GM19324 (cell line): ENCODE data around the gene SUSD1.

Experiments
- ATAC-seq: cut with Tn5 transposase; IDR thresholded peaks from one replicate; pipeline ENCODE4 v1.9.1; 2021; ENCODE audit warnings: mild to moderate bottlenecking, moderate library complexity; ENCODE audit not compliant: unreplicated experiment, low FRiP score

SUSD1 gene

DNA sequence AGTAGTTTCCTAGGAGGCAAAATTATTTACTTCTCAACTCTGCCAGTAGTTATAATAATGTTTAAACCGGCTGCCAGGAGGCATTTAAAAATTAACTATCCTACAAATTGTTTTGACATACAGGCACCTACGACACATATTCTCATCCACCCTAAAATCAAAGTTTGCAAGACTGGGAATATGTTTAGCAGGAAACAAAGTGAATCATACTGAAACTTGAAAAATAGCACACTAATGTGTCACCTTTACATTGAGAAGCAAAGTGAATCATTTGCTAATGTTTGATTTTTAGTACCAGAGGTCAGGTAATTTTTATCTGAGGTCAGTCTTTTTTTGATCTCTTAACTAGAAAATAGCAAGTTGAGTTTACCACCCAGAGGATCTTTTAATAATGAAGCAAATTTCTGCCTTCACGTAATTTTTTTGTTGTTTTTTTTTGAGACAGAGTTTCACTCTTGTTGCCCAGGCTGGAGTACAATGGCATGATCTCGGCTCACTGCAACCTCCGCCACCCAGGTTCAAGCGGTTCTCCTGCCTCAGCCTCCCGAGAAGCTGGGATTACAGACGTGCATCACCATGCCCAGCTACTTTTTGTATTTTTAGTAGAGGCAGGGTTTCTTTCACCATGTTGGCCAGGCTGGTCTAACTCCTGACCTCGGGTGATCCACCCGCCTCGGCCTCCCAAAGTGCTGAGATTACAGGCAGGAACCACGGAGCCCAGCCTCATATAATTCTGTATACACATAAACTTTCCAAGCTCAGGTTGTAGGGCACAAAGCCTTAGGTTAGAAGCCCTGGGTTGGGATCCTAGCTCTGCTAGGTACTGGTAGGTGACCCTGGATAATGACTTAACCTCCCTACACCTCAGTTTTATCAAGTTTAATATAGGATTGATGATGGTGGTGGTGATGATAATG lies 154.2 kb downstream of the SUSD1 start:
- ATAC-seq: no peak

DNA sequence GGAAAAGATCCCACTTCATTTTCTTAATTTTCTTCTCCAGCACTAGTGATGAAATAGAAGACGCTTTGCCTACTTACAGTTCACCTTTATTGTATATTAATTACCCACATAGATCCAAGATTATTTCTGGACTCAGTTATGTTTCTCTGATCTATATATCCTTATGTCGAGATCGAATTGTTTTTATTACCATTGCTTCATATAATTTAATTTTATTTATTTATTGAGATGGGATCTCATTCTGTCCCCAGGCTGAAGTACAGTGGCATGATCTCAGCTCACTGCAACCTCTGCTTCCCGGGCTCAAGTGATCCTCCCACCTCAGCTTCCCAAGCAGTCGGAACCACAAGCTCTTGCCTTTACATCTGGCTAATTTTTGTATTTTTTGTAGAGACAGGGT lies 157.2 kb downstream of the SUSD1 start:
- no peak for ATAC-seq

DNA sequence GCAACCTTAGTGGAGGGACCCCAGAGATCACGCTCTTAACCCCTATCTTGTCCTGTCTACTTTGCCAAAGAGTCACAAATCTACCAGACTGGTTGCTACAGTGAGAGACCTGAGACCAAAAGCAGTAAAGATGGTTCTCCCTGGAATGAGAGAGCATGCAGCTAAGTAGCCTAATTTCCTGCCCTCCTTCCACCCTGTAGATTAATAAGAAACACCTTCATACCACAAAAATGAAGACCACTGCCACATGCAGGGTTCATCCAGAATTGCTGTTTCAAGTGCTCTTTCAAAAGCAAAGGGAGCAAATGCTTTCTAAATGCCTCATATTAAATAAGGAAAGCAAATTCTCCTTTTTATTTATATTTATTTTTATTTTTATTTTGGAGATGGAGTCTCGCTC lies 159.4 kb downstream of the SUSD1 start:
- ATAC-seq: no peak

DNA sequence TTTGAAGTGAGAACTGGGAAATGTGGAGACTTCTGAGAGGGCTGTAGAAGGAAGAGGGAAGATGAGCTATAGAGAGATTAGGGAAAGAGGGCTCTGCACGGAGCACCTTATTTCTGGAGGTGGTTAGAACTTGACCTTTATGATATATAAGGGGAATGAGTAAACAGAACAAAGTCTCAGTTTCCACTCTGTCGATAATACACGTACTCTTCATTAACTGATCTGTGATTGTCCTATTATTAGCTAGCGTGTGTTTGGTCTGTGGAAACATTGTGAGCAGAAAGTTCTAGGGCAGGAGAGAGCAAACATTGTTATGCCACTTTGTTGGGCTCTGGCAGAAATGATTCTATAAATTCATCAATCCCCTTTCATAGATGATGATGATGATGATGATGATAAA lies 159.9 kb downstream of the SUSD1 start:
- ATAC-seq: no peak

DNA sequence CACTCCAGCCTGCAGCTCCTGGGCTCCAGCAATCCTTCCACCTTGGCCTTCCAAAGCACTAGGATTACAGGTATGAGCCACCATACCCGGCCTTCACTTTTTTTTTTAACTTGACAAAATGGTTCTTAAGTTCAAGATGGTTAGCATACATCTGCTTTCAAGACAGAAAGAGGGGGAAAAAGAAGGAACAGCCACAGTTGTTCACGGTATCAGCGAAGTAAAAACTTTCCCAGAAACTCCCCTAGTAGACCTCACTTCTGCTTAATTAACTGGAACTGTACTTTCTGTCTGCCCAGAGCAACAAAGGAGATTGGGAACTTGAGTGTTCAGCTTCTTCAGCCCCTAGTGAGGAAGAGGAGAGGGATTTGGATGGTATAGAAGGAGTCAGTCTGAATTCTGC lies 161.8 kb downstream of the SUSD1 start:
- no peak for ATAC-seq

DNA sequence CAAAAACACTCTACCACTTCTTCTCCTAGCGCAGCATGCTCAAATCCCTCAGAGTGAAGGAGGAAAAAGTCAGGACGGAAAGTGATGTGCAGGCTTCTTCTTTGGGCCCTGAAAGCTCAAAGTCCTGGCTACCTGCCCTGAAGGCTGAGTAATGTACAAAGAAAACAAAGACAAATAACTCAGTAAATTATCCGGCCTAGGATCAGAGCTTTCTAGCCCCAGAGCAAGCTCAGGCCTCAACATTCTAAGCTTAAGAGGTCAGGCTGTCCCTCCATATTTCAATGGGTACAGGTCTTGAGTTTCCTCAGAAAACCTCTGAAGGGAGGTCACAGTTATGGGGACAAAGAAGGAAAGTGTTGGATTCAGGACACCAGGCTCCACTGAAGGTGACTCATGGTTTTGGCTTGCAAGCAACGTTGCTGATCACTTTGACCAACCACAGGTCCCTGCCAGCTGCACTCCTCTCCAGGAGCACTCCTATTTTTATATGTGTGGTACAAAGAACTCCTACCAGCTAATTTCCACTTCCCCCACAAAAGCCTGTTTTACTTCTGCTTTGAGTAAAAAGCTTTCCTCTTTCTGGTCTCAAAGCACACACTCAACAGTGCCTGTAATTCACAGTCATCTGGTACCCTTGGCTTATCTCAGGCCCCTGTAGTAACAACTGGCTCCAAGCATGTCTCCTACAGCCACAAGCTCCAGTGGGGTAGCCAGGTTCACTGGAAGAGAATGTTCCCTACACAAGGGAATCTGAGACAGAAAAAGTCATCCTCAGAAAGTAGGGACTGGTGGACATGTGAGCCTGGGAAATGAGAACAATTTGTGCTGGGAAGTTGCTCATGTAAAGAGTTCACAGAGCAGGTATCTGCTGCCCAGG lies 162.8 kb downstream of the SUSD1 start:
- ATAC-seq: peak; percentile 71

DNA sequence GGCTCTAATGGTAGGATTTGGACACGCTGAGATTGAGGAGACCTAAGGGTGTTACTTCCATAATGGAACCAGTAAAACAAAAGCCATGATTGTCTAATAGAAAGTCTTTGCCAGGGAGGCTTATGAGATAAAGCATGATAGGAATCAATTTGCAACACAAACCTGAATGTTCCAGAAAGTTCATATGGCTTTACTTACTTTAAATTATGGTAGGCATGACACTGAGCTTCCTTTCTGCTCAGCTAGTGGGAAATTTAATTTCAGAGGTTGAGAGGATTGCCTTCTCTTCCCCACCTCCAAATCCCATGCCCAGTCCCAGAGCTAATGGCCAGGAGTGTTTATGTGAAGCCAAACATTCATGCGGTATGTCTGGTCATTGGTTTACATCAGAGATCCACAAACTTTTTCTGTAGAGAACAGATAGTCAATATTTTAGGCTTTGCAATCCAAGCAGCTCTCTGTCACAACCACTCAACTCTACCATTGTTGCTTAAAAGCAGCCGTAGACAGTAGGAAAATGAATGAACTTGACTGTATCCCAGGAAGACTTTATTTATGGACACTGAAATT lies 164.0 kb downstream of the SUSD1 start:
- no peak for ATAC-seq

DNA sequence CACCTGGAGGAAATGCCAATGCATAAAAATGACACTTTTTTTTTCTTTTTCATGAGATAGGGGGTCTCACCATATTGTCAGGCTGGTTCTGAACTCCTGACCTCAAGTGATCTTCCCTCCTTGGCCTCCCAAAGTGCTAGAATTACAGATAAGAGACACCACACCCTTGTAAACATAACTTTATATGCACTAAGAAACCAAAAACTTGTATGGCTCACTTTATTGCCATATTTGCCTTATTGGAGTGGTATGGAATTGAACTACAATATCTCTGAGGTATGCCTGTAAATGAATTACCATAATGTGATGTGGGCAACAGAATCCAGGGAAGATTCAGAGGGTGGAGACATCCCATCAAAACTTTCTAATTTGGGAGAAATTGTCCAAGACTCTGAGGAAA lies 164.6 kb downstream of the SUSD1 start:
- ATAC-seq: no peak

DNA sequence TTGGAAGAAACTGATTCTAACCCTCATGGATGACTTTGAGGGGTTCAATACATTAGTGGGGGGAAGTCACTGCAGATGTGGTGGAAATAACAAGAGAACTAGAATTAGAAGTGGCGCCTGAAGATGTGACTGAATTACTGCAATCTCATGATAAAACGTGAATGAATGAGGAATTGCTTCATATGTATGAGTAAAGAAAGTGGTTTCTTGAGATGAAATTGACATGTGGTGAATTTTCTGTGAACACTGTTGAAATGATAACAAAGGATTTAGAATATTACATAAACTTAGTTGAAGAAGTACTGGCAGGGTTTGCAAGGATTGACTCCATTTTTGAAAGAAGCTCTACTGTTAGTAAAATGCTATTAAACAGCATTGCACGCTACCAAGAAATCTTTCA lies 165.4 kb downstream of the SUSD1 start:
- no peak for ATAC-seq

DNA sequence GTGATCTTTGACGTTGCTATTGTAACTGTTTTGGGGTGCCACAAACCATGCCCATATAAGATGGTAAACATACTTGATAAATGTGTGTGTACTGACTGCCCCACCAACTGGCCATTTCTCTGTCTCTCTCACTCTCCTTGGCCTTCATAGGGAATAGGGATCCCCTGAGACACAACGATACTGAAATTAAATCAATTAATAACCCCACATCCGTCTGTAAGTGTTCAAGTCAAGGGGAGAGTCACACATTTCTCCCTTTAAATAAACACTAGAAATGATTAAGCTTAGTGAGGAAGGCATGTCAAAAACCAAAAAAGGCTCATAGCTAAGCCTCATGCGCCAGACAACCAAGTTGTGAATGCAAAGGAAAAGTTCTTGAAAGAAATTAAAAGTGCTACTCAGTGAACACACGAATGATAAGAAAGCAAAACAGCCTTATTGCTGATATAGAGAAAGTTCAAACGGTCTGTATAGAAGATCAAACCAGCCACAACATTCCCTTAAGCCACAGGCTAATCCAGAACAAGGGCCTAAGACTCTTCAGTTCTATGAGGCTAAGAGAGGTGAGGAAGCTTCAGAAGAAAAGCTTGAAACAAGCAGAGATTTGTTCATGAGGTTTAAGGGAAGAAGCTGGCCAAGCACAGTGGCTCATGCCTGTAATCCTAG lies 167.4 kb downstream of the SUSD1 start:
- ATAC-seq: no peak

DNA sequence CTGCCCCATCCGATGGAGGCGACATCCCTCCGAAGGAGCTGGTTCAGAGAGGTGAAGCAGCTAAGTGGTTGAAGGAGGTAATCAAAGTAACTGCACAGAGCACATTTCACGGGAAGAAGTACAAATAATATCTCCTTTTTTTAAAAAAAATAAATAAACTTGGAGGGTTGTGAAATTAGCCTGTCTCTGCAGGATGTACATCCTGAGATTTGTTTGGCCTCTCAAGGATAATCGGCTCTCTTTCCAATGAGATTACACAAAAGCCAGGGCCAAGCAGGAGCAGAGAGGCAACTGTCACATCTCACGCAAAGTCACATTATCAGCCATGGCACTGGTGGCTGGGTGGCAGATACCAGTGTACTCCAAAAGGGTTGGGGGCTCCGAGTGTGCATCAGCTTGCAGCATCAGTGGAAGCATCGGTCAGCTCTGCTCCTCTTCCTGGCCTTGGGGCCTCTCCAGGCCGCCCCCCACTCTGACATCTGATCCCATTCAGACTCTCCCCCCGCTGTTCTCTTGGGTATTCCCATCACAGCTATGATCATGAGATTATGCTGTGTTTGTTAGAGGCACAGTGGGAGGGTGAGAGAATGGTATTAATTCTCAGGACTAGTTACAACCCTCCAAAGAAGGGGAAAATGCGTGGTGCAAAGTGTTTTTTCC lies 168.6 kb downstream of the SUSD1 start:
- ATAC-seq: no peak

DNA sequence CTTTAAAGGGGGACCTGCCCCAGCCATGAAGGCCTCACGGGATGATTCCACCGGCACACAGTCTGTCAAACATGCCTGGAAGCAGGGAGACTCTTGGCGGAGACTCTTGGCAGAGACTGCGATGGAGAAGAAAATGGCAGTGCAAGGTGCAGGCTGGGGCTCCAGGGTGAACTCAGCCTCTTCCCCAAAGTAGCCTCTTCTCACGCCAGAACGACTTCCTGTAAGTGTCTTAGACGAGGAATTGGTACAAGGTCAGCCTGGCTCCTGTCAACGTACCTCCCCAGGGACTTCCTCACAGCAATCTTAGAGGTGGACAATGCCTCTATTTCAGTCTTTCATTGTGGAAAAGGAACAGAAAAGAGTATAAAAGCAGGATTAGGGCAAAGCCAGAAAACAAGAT lies 169.2 kb downstream of the SUSD1 start:
- ATAC-seq: no peak

DNA sequence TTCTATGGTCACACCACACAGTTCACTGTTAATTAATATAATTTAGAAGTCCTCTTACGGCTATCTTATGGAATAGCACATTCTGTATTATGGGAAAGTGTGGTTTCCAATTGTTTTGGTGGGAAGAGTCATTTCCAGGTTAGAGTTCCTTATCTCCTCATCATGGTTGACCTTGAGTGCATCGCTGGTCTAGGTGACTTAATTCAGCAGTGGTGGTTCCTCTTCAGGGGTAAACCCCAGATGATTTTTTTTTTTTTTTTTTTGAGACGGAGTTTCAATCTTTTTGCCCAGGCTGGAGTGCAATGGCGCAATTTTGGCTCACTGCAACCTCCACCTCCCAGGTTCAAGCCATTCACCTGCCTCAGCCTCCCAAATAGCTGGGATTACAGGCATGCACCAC lies 171.6 kb downstream of the SUSD1 start:
- no peak for ATAC-seq

DNA sequence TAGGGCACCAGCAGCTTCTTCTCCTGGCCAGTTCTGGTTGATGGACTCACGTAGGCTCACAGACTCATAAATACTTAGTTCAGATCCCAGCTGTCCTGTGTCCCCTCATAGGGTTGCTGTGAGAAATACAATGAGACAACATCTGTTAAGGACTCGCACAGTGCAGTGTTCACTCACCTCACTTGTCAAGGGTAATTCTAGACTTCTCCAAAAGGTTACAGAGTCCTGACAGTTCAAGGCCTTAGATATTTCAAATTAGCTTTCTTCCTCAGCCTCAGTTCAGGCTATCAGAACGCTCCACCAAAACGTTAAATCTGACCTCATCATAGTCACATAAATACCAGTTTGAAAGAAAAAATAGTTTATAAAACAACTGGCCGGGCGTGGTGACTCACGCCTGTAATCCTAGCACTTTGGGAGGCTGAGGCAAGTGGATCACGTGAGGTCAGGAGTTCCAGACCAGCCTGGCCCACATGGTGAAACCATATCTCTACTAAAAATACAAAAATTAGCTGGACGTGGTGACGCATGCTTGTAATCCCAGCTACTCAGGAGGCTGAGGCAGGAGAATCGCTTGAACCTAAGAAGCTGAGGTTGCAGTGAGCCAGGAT lies 172.1 kb downstream of the SUSD1 start:
- no peak for ATAC-seq

DNA sequence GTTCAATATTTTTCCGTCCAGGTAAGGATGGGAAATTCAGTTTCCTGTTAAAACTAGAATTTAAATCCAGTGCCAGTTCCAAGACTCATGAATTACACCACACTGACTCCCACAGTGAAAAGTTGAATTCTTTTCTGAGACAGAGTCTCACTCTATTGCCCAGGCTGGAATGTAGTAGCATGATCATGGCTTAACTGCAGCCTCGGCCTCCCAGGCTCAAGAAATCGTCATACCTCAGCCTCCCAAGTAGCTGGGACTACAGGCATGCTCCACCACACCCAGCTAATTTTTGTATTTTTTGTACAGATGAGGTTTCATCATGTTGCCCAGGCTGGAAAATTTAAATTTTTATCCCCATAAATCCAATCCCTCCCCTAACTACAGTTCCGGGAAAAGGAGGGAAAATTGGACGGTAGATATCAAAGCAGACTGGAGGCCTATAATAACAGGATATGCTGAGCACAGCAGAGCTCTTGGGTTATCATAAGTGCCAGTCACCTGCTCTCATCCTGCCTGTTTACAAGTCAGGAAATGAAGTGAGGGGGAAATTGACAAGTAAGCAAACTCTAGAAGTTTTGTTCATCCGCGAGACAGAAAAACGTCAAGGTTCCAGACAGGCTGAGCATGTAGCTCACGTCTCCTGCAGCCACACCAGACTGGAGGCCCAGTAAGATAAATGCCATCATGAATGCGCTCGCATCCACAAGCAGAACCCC lies 172.8 kb downstream of the SUSD1 start:
- ATAC-seq: no peak

DNA sequence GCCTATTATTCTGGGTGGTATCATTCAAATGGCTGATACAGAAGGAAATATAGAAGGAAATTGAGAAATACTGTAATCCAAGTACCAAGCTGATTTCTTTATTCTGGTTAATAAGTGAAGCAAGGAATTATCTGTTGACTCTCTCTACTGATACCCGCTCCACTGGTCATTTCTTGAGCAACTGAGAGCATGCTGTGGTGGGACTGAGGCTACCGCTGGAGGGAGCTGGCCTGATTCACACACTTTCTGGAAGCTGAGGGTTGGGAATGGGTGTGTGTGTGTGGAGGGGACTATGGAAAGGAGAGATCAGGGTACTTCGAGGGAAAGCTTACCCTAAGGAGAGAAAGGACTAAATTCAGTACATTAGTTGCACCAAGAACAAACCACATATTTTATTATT lies 174.4 kb downstream of the SUSD1 start:
- no peak for ATAC-seq

DNA sequence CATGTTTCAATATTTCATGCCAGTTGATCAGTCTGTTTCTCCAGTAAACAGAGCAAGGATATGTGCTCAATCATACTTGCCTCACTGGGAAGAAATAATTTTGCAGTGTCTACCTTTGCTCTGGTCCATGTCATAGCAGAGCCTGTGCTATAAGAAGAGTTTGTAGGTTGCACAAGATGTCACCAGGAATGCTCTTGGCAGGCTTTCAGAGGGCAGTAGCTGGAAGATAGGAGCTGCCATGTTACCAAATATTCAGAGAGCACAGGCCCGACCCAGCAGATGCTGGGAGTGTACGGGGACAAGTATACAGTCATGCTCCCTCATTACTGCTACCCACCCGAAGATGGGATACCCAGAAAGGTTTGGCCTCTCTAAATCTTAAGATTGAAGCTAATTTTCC lies 175.8 kb downstream of the SUSD1 start:
- ATAC-seq: no peak

DNA sequence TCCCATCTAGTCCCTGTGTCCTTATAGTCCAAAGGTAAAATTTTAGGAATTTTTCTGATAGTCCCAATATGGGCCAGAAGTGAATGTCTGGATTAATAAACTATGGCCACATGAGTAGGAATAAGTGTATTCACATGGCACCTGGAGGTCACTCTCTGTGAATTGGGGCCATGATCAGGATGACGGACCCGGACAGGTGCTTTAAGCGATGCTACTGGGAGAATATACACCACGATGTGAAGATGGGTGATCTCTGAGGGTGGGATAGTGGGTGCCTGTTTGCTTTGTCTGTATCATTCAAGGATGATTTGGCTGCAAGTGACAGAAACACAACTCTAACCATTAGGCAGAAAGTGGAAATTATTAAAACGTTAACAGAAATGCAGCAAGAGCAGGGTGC lies 177.3 kb downstream of the SUSD1 start:
- no peak for ATAC-seq

DNA sequence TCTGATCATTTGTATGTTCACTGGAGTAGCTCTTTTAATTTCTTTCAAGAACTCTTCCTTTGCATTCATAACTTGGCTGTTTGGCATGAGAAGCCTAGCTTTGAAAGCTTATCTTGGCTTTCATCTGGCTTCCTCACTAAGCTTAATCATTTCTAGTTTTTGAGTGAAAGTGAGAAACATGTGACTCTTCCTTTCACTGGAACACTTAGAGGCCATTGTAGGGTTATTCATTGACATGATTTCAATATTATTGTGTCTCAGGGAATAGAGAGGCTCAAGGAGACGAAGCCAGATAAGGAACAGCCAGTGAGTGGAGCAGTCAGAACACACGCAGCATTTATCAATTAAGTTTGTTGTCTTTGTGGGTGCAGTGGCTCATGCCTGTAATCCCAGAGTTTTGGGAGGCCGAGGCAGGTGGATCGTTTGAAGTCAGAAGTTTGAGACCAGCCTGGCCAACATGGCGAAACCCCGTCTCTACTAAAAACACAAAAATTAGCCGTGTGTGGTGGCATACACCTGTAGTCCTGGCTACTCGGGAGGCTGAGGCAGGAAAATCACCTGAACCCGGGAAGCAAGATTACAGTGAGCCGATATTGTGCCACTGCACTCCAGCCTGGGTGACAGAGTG lies 180.2 kb downstream of the SUSD1 start:
- peak; percentile 53 for ATAC-seq
